ENCODE data around the gene CYP11A1.

The CYP11A1 gene

GRCh38 chr15:74313889-74314288 lies 53.6 kb downstream of the CYP11A1 start:
- H2AFZ ChIP-seq (ENCODE audit: low read length): no peak overlapping the region
- no peaks in the 10 kb centered on the region for H3K79me2 ChIP-seq (ENCODE audit: low read length)
- no peak overlapping the region for H3K4me2 ChIP-seq (ENCODE audit: low read depth, low read length)
- no peaks in the 10 kb centered on the region for H3K9me3 ChIP-seq (replicated peaks; ENCODE audit: insufficient read depth, low read length)
- H3K27me3 ChIP-seq (replicated peaks; ENCODE audit: insufficient read depth, low read length): peaks cover 57% of the 10 kb centered on the region
- H3K27ac ChIP-seq (ENCODE audit: low read length): no peak overlapping the region
- H3K9me2 ChIP-seq (replicated peaks; ENCODE audit: insufficient read depth, low read length): no peaks in the 10 kb centered on the region
- TF ChIP-seq, protein P1, sequence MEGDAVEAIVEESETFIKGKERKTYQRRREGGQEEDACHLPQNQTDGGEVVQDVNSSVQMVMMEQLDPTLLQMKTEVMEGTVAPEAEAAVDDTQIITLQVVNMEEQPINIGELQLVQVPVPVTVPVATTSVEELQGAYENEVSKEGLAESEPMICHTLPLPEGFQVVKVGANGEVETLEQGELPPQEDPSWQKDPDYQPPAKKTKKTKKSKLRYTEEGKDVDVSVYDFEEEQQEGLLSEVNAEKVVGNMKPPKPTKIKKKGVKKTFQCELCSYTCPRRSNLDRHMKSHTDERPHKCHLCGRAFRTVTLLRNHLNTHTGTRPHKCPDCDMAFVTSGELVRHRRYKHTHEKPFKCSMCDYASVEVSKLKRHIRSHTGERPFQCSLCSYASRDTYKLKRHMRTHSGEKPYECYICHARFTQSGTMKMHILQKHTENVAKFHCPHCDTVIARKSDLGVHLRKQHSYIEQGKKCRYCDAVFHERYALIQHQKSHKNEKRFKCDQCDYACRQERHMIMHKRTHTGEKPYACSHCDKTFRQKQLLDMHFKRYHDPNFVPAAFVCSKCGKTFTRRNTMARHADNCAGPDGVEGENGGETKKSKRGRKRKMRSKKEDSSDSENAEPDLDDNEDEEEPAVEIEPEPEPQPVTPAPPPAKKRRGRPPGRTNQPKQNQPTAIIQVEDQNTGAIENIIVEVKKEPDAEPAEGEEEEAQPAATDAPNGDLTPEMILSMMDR (IDR thresholded peaks at IDR 0.05; ENCODE audit: low read length): no peak
- TF ChIP-seq EZH2phosphoT487 (IDR thresholded peaks at IDR 0.05; ENCODE audit: low read length) (no peak), EZH2 (optimal IDR thresholded peaks at IDR 0.05; ENCODE audit: low read depth, low read length) (no peak)
- no peaks in the 10 kb centered on the region for H4K20me1 ChIP-seq (ENCODE audit: insufficient read depth, low read length)
- no peak for DNase-seq
- H3F3A ChIP-seq (ENCODE audit: insufficient read depth, low read length): no peaks in the 10 kb centered on the region
- no peak overlapping the region for H3K4me3 ChIP-seq (ENCODE audit: low read length)
- H3K4me1 ChIP-seq (ENCODE audit: low read length): no peaks in the 10 kb centered on the region
- H3K9ac ChIP-seq (ENCODE audit: low read length): no peak overlapping the region
- H3K36me3 ChIP-seq (replicated peaks; ENCODE audit: insufficient read depth, low read length): no peaks in the 10 kb centered on the region

- H3K27ac ChIP-seq (ENCODE audit: low read length): no peak overlapping the region
- H3K9ac ChIP-seq (ENCODE audit: low read length): no peak overlapping the region
- no peaks in the 10 kb centered on the region for H3F3A ChIP-seq (ENCODE audit: insufficient read depth, low read length)
- H3K4me1 ChIP-seq (ENCODE audit: low read length): no peaks in the 10 kb centered on the region
- H3K79me2 ChIP-seq (ENCODE audit: low read length): no peaks in the 10 kb centered on the region
- DNase-seq: no peak
- no peak overlapping the region for H3K4me3 ChIP-seq (ENCODE audit: low read length)
- H3K9me3 ChIP-seq (replicated peaks; ENCODE audit: insufficient read depth, low read length): no peaks in the 10 kb centered on the region
- H3K27me3 ChIP-seq (replicated peaks; ENCODE audit: insufficient read depth, low read length): peaks cover 70% of the 10 kb centered on the region
- H3K4me2 ChIP-seq (ENCODE audit: low read depth, low read length): no peak overlapping the region
- H4K20me1 ChIP-seq (ENCODE audit: insufficient read depth, low read length): no peaks in the 10 kb centered on the region
- H2AFZ ChIP-seq (ENCODE audit: low read length): no peak overlapping the region
- no peak for TF ChIP-seq EZH2 (optimal IDR thresholded peaks at IDR 0.05; ENCODE audit: low read depth, low read length)
- no peak for TF ChIP-seq EZH2phosphoT487 (IDR thresholded peaks at IDR 0.05; ENCODE audit: low read length)
- TF ChIP-seq, protein P1 (IDR thresholded peaks at IDR 0.05; ENCODE audit: low read length): no peak
- no peaks in the 10 kb centered on the region for H3K36me3 ChIP-seq (replicated peaks; ENCODE audit: insufficient read depth, low read length)
- no peaks in the 10 kb centered on the region for H3K9me2 ChIP-seq (replicated peaks; ENCODE audit: insufficient read depth, low read length)
Observed at GRCh38 chr15:74312445-74313007, 54.9 kb downstream of the CYP11A1 start.

DNA sequence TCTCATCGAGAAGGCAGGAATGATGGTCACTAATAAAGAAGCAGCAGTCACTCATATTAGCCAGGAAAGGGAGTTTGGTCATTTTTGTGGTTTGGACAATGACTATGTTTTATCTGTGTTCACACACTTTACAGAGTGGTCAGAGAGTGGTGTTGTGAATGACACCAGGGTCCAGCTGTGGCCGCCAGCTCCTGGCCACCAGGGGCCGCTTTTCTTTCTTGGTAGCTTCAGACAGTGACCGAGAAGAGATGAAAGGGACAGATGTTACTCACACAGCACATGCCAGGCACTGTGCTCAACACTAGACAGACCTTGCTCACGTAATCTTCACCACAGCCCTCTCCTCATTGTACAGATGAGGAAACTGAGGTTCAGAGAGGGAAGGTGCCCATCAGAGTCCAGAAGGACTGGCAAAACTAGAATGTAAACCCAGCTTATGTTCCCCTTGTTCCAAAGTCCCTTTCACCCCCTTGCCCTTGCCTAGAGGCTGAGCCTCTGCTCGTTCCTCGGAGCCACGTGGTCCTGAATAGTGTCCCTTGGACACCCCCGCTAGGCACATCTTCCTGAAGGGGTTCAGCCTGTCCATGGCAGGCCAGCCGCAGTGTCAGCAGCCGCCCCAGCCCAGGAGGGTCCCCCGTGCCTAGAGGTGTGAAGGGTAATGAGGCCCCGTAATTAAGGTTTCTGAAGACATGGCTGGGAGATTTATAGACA lies 55.6 kb downstream of the CYP11A1 start:
- Histone ChIP-seq H3K4me2 (ENCODE audit: low read depth, low read length) (no peak overlapping the region), H3K9me2 (replicated peaks; ENCODE audit: insufficient read depth, low read length) (no peaks in the 10 kb centered on the region), H4K20me1 (ENCODE audit: insufficient read depth, low read length) (no peaks in the 10 kb centered on the region), H3K9ac (ENCODE audit: low read length) (no peak overlapping the region), H2AFZ (ENCODE audit: low read length) (no peak overlapping the region), H3K36me3 (replicated peaks; ENCODE audit: insufficient read depth, low read length) (no peaks in the 10 kb centered on the region), H3K4me3 (ENCODE audit: low read length) (no peak overlapping the region), H3K9me3 (replicated peaks; ENCODE audit: insufficient read depth, low read length) (no peaks in the 10 kb centered on the region), H3K79me2 (ENCODE audit: low read length) (no peaks in the 10 kb centered on the region), H3K4me1 (ENCODE audit: low read length) (no peaks in the 10 kb centered on the region), H3F3A (ENCODE audit: insufficient read depth, low read length) (no peaks in the 10 kb centered on the region), H3K27me3 (replicated peaks; ENCODE audit: insufficient read depth, low read length) (peaks cover 77% of the 10 kb centered on the region), H3K27ac (ENCODE audit: low read length) (no peak overlapping the region)
- TF ChIP-seq, protein P1 (IDR thresholded peaks at IDR 0.05; ENCODE audit: low read length): peak; percentile 51
- no peak for TF ChIP-seq EZH2 (optimal IDR thresholded peaks at IDR 0.05; ENCODE audit: low read depth, low read length)
- TF ChIP-seq EZH2phosphoT487 (IDR thresholded peaks at IDR 0.05; ENCODE audit: low read length): no peak
- peak; percentile 36 for DNase-seq

All from MM.1S (cell line).